CD14-positive monocyte (primary cell): Measurements from ENCODE around the gene CHPF. TPM values are rescaled to one million over a fixed set of nuclear protein-coding genes. Genes with fewer than 3 reads are reported as not detected.

Experiments used
- DNase-seq, 3 donors: peaks; one replicate each; pipeline ENCODE4 v3.0.0-alpha.2; 2011 to 2022
- H2AFZ ChIP-seq: 2 replicates; pipeline ENCODE4 v1.6.0; 2012; ENCODE audit warnings: mild to moderate bottlenecking, low read depth, low read length, inconsistent platforms; ENCODE audit not compliant: insufficient read depth, poor library complexity, severe bottlenecking
- H3K27ac ChIP-seq, 2 donors: 1 replicate in 1 of 2; 2 replicates in 1 of 2; pipeline ENCODE4 v1.5.1; 2012 to 2013; ENCODE audit warnings: low read length in 2 of 2, control low read depth in 1 of 2, inconsistent platforms in 1 of 2, low read depth in 1 of 2, mild to moderate bottlenecking in 1 of 2
- H3K27me3 ChIP-seq, 2 donors: one replicate each; pipeline versions ENCODE4 v1.6.0 to v1.6.1; 2011 to 2013; ENCODE audit warnings: low read length in 2 of 2; ENCODE audit not compliant: control insufficient read depth in 2 of 2, insufficient read depth in 2 of 2
- H3K36me3 ChIP-seq, 2 donors: replicated peaks in 1 of 2; 1 replicate in 1 of 2; 2 replicates in 1 of 2; pipeline versions ENCODE4 v1.5.1 to v1.6.1; 2012 to 2013; ENCODE audit warnings: low read length in 2 of 2, control low read depth in 1 of 2, inconsistent platforms in 1 of 2, mild to moderate bottlenecking in 1 of 2; ENCODE audit not compliant: insufficient read depth in 2 of 2, control insufficient read depth in 1 of 2
- H3K4me1 ChIP-seq, 2 donors: 1 replicate in 1 of 2; 2 replicates in 1 of 2; pipeline versions ENCODE4 v1.5.1 to v1.6.1; 2012 to 2013; ENCODE audit warnings: low read length in 2 of 2, control low read depth in 1 of 2, inconsistent platforms in 1 of 2, mild to moderate bottlenecking in 1 of 2, moderate library complexity in 1 of 2; ENCODE audit not compliant: insufficient read depth in 2 of 2, control insufficient read depth in 1 of 2
- H3K4me2 ChIP-seq: replicated peaks from 2 replicates; pipeline ENCODE3; 2012; ENCODE audit warnings: low read length, moderate library complexity, mild to moderate bottlenecking; ENCODE audit not compliant: poor library complexity, severe bottlenecking; ENCODE audit errors: extremely low read depth
- H3K4me3 ChIP-seq, 3 experiments: fragments of 200-600 bp in 1 of 3; sonication (generic) in 1 of 3; replicated peaks in 1 of 3; 1 replicate in 2 of 3; 2 replicates in 1 of 3; pipeline ENCODE4 v1.5.1; 2011 to 2013; ENCODE audit warnings: low read length in 3 of 3, mild to moderate bottlenecking in 3 of 3, control low read depth in 2 of 3, low read depth in 2 of 3, inconsistent platforms in 1 of 3, moderate library complexity in 1 of 3
- H3K79me2 ChIP-seq: 2 replicates; pipeline ENCODE4 v1.6.0; 2012; ENCODE audit warnings: mild to moderate bottlenecking, control low read depth, inconsistent platforms, low read length, moderate library complexity; ENCODE audit not compliant: insufficient read depth
- H3K9ac ChIP-seq: 2 replicates; pipeline ENCODE4 v1.6.0; 2017; ENCODE audit warnings: low read length, mild to moderate bottlenecking; ENCODE audit not compliant: insufficient read depth, poor library complexity, severe bottlenecking
- H3K9me3 ChIP-seq, 2 donors: replicated peaks in 1 of 2; 1 replicate in 1 of 2; 2 replicates in 1 of 2; pipeline versions ENCODE4 v1.5.1 to v1.6.1; 2012 to 2013; ENCODE audit warnings: low read length in 2 of 2, control low read depth in 1 of 2; ENCODE audit not compliant: control insufficient read depth in 1 of 2, insufficient read depth in 1 of 2
- H4K20me1 ChIP-seq: 2 replicates; pipeline ENCODE4 v1.6.0; 2012; ENCODE audit warnings: mild to moderate bottlenecking, low read length, control low read depth, moderate library complexity; ENCODE audit not compliant: insufficient read depth
- H3K27ac Mint-ChIP-seq, 7 donors: one replicate each; pipeline ENCODE4 v1.8.0; 2020; ENCODE audit warnings: mild to moderate bottlenecking in 7 of 7, mixed read lengths in 7 of 7, moderate library complexity in 6 of 7, inconsistent platforms in 2 of 7
- H3K27me3 Mint-ChIP-seq, 3 donors: one replicate each; pipeline ENCODE4 v1.8.0; 2021 to 2022; ENCODE audit warnings: low read depth in 3 of 3, mild to moderate bottlenecking in 3 of 3, mixed read lengths in 3 of 3, moderate library complexity in 3 of 3, inconsistent platforms in 1 of 3
- H3K36me3 Mint-ChIP-seq, 2 donors: one replicate each; pipeline ENCODE4 v1.8.0; 2020; ENCODE audit warnings: mixed read lengths in 2 of 2, inconsistent platforms in 1 of 2, mild to moderate bottlenecking in 1 of 2
- H3K4me1 Mint-ChIP-seq: one replicate; pipeline ENCODE4 v1.8.0; 2020; ENCODE audit warnings: mild to moderate bottlenecking, mixed read lengths
- H3K4me3 Mint-ChIP-seq, 2 donors: one replicate each; pipeline ENCODE4 v1.8.0; 2020; ENCODE audit warnings: mild to moderate bottlenecking in 2 of 2, mixed read lengths in 2 of 2, moderate library complexity in 1 of 2
- H3K9me3 Mint-ChIP-seq, 7 donors: one replicate each; pipeline ENCODE4 v1.8.0; 2020 to 2022; ENCODE audit warnings: mixed read lengths in 7 of 7, mild to moderate bottlenecking in 6 of 7, moderate library complexity in 6 of 7, inconsistent platforms in 2 of 7
- WGBS: methylation state at CpG from one replicate; pipeline ENCODE4 v1.1.5; 2013; ENCODE audit warnings: missing lambda C conversion rate; ENCODE audit not compliant: insufficient coverage; 5-methylcytosine and 5-hydroxymethylcytosine counted together
- intact Hi-C, 2 donors: fragments of 100-400 bp; cut with micrococcal nuclease; formaldehyde crosslinking; loops; one replicate each; pipeline versions ENCODE4 v1.15.0 to v1.15.1; 2023
- polyA plus RNA-seq, 3 donors: library from polyadenylated mRNA; depleted of rRNA in 1 of 3; unstranded in 2 of 3; stranded (reverse) in 1 of 3; fragments of 300-500 nt in 2 of 3; fragments of >200 nt in 1 of 3; fragmentation: Illumina TruSeq in 2 of 3; gene quantifications; 1 replicate in 2 of 3; 2 replicates in 1 of 3; pipeline ENCODE4 v1.2.3, GENCODE V29; 2012 to 2021
- TF ChIP-seq, protein P1 (sequence below): fragments of 200-600 bp; IDR thresholded peaks from one replicate; pipeline ENCODE4 v1.8.0; 2022; ENCODE audit warnings: antibody characterized with exemption, mild to moderate bottlenecking

Gene CHPF
- polyA plus RNA-seq, 3 donors = 0.09 to 0.32 (median 0.09) TPM

DNA sequence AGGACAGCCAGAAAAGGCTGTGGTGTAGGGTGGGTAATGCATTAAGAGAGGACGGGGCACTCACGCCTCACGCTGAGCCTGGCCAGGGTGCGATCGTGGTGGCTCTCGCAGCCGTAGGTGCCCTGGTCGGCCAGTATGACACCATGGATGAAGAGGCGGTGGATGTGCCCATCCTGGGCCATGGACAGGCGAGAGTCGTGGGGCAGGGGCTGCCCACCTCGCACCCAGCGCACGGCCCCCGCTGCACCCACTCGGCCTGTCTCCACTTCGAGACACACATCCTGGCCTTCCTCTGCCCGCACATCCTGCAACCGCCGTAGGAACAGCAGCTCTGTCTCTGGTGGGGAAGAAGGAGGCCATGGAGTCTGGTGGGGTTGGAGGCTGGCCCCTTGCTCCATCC is 12.3 kb upstream of the CHPF start:
- peaks cover 26 to 32% (median 29%) of the 10 kb centered on the region in 3 donors for H3K27me3 Mint-ChIP-seq
- H3K27ac Mint-ChIP-seq = peak overlapping the region in 1 of 7 donors; percentile 68
- 96% methylated on average over 19 of the region's 20 CpGs for WGBS
- no peaks in the 10 kb centered on the region for H4K20me1 ChIP-seq
- peaks cover 0 to 1% of the 10 kb centered on the region in 2 donors for H3K36me3 Mint-ChIP-seq
- TF ChIP-seq, protein P1, sequence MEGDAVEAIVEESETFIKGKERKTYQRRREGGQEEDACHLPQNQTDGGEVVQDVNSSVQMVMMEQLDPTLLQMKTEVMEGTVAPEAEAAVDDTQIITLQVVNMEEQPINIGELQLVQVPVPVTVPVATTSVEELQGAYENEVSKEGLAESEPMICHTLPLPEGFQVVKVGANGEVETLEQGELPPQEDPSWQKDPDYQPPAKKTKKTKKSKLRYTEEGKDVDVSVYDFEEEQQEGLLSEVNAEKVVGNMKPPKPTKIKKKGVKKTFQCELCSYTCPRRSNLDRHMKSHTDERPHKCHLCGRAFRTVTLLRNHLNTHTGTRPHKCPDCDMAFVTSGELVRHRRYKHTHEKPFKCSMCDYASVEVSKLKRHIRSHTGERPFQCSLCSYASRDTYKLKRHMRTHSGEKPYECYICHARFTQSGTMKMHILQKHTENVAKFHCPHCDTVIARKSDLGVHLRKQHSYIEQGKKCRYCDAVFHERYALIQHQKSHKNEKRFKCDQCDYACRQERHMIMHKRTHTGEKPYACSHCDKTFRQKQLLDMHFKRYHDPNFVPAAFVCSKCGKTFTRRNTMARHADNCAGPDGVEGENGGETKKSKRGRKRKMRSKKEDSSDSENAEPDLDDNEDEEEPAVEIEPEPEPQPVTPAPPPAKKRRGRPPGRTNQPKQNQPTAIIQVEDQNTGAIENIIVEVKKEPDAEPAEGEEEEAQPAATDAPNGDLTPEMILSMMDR = no peak
- H3K27me3 ChIP-seq = peaks cover 17 to 30% of the 10 kb centered on the region in 2 donors
- peaks cover 0 to 5% (median 1%) of the 10 kb centered on the region in 7 donors for H3K9me3 Mint-ChIP-seq
- H3K79me2 ChIP-seq = no peaks in the 10 kb centered on the region
- H3K4me1 Mint-ChIP-seq = peaks cover 6% of the 10 kb centered on the region
- H3K4me3 ChIP-seq = no peak overlapping the region
- no peak overlapping the region for H3K9ac ChIP-seq
- no peak overlapping the region for H3K27ac ChIP-seq
- peaks cover 0 to 5% of the 10 kb centered on the region in 2 donors for H3K9me3 ChIP-seq
- DNase-seq = no peak
- peaks cover 12 to 18% of the 10 kb centered on the region in 2 donors for H3K4me1 ChIP-seq
- H3K4me3 Mint-ChIP-seq = no peak overlapping the region
- intact Hi-C loops = no loop called here
- H3K4me2 ChIP-seq = no peak overlapping the region
- H3K36me3 ChIP-seq = no peaks in the 10 kb centered on the region
- H2AFZ ChIP-seq = no peak overlapping the region

DNA sequence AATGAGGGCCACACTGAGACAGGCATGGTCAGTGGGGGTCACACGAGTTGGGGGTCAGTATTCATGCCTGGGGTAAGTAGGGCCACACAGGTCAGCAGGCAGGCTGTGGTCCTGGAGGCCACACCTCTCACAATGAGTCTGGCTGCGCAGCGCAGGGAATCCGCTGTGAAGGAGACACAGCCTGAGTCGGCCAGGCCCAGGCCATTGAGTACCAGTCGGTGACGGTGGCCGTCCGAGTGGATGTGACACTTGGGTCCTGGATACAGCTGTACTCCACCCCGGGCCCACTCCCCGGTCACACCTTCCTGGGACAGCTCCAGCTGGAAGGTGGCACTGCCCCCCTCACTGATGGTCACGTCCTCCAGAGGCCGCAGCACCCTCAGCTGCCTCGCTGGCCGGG is 10.7 kb upstream of the CHPF start:
- DNase-seq = no peak
- TF ChIP-seq, protein P1 = no peak
- Histone ChIP-seq H3K36me3 (no peaks in the 10 kb centered on the region), H3K79me2 (no peaks in the 10 kb centered on the region), H3K4me2 (no peak overlapping the region), H3K4me3 (no peak overlapping the region), H3K4me1 (peaks cover 12 to 18% of the 10 kb centered on the region in 2 donors), H3K9ac (no peak overlapping the region), H3K27me3 (peaks cover 17 to 44% of the 10 kb centered on the region in 2 donors), H2AFZ (no peak overlapping the region), H4K20me1 (no peaks in the 10 kb centered on the region), H3K9me3 (peaks cover 0 to 5% of the 10 kb centered on the region in 2 donors), H3K27ac (no peak overlapping the region)
- Mint-ChIP-seq H3K4me1 (peaks cover 8% of the 10 kb centered on the region), H3K36me3 (peaks cover 0 to 3% of the 10 kb centered on the region in 2 donors), H3K27ac (no peak overlapping the region), H3K9me3 (peaks cover 0 to 9% (median 3%) of the 10 kb centered on the region in 7 donors), H3K4me3 (no peak overlapping the region), H3K27me3 (peaks cover 29 to 48% (median 39%) of the 10 kb centered on the region in 3 donors)
- intact Hi-C loops = loop anchor here (5.0 kb wide), 1 partner anchor 43 kb away; the partner anchor contains the start of gene STK11IP (in 2 of the 2)
- WGBS = 97% methylated on average over 11 of the region's 15 CpGs
